Kidney epithelial cell (primary cell): ENCODE results near the gene PRADC1. TPM values are rescaled to one million over a fixed set of nuclear protein-coding genes. Genes with fewer than 3 reads are reported as not detected.

Experiments used
- DNase-seq: peaks from one replicate; pipeline ENCODE4 v3.0.0-alpha.2; 2010; ENCODE audit warnings: low read depth
- H3K27me3 ChIP-seq: 2 replicates; pipeline ENCODE4 v1.6.0; 2011; ENCODE audit warnings: low read length; ENCODE audit not compliant: control insufficient read depth, insufficient read depth
- H3K36me3 ChIP-seq: 2 replicates; pipeline ENCODE4 v1.5.1; 2011; ENCODE audit warnings: low read length; ENCODE audit not compliant: control insufficient read depth, insufficient read depth
- H3K4me3 ChIP-seq: 2 replicates; pipeline ENCODE4 v1.5.1; 2011; ENCODE audit warnings: low read depth, mild to moderate bottlenecking, control low read depth, low read length
- total RNA-seq: library from RNA; depleted of rRNA; stranded (reverse); fragments of >200 nt; gene quantifications from 2 replicates; pipeline ENCODE4 v1.2.3, GENCODE V29; 2015
- TF ChIP-seq, protein P1 (sequence below): IDR thresholded peaks from 2 replicates; pipeline ENCODE4 v1.5.1; 2011; ENCODE audit warnings: mild to moderate bottlenecking, moderate library complexity, low read length, control low read depth, inconsistent platforms; ENCODE audit not compliant: insufficient read depth, poor library complexity, severe bottlenecking

Gene PRADC1
- total RNA-seq, 1 donor from 2014 or later: 6.6 TPM

DNA sequence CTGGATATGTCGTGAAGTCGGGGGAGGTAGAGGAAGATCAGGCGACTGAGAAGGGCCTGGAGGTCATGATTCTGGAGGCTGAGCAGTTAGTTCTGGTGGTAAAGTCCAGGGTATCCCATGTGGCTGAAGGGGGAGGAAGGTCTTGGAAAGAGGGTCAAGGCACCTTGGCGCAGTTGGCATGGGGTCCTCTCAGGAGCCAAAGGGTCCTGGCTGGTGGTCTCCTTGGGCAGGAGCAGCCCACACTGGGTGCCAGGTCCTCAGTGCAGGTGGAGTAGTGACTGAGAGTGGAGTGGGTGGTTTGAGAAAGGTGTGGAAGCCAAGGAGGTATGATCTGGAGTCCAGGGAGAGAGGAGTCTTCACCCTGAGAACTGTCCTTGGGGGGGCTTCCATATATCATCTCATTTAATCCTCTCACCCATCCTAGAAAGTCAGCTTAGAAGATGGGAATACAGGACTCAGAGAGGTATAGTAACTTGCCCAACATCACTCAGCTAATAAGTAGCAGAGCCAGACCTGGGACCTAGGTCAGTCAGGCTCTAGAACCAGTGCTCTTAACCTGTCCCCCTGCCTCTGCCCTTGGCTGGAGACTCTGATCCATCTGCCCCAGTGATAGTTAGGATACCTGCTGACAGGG, 26.8 kb upstream of the PRADC1 start:
- Histone ChIP-seq H3K4me3 (no peak overlapping the region), H3K27me3 (no peaks in the 10 kb centered on the region), H3K36me3 (no peaks in the 10 kb centered on the region)
- TF ChIP-seq, protein P1, sequence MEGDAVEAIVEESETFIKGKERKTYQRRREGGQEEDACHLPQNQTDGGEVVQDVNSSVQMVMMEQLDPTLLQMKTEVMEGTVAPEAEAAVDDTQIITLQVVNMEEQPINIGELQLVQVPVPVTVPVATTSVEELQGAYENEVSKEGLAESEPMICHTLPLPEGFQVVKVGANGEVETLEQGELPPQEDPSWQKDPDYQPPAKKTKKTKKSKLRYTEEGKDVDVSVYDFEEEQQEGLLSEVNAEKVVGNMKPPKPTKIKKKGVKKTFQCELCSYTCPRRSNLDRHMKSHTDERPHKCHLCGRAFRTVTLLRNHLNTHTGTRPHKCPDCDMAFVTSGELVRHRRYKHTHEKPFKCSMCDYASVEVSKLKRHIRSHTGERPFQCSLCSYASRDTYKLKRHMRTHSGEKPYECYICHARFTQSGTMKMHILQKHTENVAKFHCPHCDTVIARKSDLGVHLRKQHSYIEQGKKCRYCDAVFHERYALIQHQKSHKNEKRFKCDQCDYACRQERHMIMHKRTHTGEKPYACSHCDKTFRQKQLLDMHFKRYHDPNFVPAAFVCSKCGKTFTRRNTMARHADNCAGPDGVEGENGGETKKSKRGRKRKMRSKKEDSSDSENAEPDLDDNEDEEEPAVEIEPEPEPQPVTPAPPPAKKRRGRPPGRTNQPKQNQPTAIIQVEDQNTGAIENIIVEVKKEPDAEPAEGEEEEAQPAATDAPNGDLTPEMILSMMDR: no peak
- no peak for DNase-seq

DNA sequence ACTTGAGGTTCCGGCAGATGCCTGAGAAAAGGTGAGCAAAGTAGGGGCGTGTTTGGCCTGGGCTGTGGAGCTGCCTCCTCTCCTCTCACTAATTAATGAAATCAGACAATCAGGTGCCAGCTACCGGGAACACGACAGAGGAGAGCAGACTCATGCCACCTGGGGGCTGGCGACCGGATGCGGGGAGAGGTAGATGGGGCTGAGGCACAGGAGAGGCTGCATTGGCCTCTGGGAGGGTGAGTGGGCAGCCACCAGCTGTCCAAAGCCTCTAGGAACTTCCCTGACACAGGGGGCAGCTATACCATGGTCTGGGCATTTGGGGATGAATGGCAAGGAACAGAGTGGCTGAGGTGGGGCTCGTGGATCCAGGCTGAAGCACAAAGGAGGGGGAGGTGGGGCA, 26.2 kb upstream of the PRADC1 start:
- no peak for DNase-seq
- no peak overlapping the region for H3K4me3 ChIP-seq
- H3K36me3 ChIP-seq: peaks cover 2% of the 10 kb centered on the region
- no peaks in the 10 kb centered on the region for H3K27me3 ChIP-seq
- TF ChIP-seq, protein P1: no peak

DNA sequence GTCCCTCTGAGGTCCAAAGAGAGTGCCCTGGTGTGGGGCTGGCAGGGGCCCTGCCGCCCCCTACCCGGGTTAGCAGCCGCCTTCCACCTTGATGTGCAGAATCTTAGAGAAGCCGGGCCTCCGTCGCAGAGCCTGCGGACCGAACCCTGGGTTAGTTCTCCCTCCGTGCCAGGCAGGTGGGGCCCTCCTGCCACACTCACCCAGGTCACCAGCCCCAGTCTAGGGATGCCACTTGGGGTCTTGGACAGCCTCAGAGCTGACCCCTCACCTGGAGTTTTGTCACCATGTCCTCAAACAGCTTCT, 25.8 kb upstream of the PRADC1 start:
- no peak for DNase-seq
- TF ChIP-seq, protein P1: no peak
- Histone ChIP-seq H3K36me3 (peaks cover 5% of the 10 kb centered on the region), H3K4me3 (no peak overlapping the region), H3K27me3 (no peaks in the 10 kb centered on the region)

DNA sequence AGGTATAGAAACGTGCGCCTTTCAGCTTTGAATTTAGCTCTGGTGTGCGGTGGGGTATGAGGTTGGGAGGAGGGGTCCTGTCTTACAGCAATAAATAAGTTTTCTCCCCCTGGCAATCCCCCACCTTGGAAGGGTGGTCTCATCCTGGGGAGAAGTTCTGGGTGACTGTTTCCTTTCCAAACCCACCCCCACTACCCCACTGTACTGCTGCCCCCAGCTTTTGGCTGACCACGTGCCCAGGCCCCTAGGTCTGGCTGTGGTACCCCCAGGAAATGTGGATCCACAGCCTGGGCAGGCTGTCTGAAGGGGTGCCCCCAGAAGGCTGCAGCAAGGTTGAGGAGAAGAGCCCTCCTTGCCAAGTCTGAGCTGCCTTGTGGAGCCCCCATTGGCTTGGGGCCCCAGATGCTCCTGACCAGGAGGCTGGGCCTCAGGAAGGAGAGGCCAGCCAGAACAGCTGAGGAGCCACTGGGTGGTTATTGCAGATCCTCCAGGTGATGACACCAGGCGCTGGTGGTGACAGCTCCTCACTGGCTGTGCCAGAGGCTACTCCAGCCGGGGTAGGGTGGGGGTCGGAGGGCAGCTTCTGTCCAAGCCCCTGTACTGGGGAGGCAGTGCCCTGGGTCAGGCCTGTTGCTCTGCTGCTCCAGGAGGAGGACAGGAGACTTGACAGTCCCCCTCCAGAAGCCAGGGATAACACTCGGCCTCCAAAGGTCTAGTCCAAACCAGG, 25.3 kb upstream of the PRADC1 start:
- TF ChIP-seq, protein P1: no peak
- peaks cover 7% of the 10 kb centered on the region for H3K36me3 ChIP-seq
- DNase-seq: no peak
- H3K27me3 ChIP-seq: no peaks in the 10 kb centered on the region
- H3K4me3 ChIP-seq: no peak overlapping the region

DNA sequence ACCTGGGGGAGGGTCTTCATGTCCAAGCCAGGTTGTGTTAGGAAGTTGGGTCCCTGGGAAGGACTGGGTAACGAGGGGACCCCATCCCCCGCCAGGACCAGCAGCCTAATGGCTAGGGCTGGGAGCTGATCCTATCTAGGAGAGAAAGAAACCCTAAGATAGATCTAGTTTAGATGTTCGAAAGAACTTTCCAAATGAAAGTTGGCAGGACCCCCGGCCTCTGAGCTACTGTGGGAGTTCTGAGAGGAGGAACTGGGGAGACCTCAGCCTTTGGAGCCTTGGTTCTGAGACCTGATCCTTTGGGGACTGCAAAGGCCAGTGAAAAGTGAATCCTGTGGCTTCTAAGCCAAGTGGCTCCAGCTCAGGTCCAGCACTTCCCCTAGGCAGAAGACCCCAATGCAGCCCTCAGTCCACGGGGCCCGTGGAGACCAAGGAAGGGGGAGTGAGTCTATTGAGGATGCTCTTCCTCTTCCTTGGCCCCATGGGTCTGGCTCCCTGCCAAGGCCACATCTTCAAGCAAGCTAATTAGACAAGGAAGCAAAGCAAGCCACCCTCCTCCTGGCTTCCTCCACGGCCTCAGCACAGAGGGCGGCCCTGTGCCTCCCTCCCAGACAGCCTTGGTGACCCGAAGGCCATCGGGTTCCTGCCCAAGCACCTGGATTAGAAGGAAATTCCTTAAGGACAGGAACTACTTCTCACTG, 24.5 kb upstream of the PRADC1 start:
- H3K4me3 ChIP-seq: no peak overlapping the region

More for the DNA sequence above, 24.5 kb upstream of the PRADC1 start:
- H3K36me3 ChIP-seq: peaks cover 7% of the 10 kb centered on the region
- TF ChIP-seq, protein P1: no peak
- no peak for DNase-seq
- H3K27me3 ChIP-seq: no peaks in the 10 kb centered on the region
